ENCODE data around the gene RHBG. TPM values are rescaled to one million over a fixed set of nuclear protein-coding genes. Genes with fewer than 3 reads are reported as not detected.

RHBG gene
- total and polyA plus RNA-seq, 2 of the 4 experiments (the other 2 are of a cell fraction) = not detected

DNA sequence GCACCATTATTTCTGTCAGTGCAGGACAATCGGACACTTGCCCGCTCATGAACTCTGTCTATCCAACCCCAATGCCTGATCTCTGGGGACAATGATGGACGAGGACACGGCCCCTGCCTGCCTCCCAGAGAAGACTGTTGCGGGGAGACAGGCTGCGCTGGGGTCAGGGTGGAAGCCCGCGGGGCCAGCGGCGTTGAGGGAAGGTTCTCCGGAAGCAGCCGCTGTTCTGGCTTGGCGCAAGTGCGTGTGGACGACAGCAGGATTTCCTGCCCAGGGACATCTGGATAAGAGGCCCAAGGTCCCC is 18.8 kb downstream of the RHBG start:
- H2BK15ac ChIP-seq (ENCODE audit: low read depth, low read length) = no peak overlapping the region
- intact Hi-C loops (cut with micrococcal nuclease) = no loop called here

More for the DNA sequence above, 18.8 kb downstream of the RHBG start:
- Histone ChIP-seq H2BK20ac (ENCODE audit: low read depth, low read length) (no peak overlapping the region), H3K14ac (replicated peaks; ENCODE audit: low read depth, low read length) (no peak overlapping the region), H4K8ac (ENCODE audit: low read depth in 2 of 2, low read length in 2 of 2) (no peak overlapping the region), H3K27me3 (ENCODE audit: control insufficient read depth, insufficient read depth, low read length) (peaks cover 68% of the 10 kb centered on the region), H3K79me1 (ENCODE audit: low read depth in 1 of 2, low read length in 2 of 2) (no peaks in the 10 kb centered on the region), H2BK5ac (ENCODE audit: low read depth, low read length, poor library complexity, severe bottlenecking) (no peak overlapping the region), H4K20me1 (ENCODE audit: insufficient read depth, low read length) (no peaks in the 10 kb centered on the region), H3K4me3 (ENCODE audit: insufficient read depth, low read depth, low read length) (no peak overlapping the region), H3K56ac (ENCODE audit: extremely low read depth, insufficient read depth, low read length) (no peak overlapping the region), H3K4me1 (ENCODE audit: control insufficient read depth, insufficient read depth, low read length) (no peaks in the 10 kb centered on the region), H3K18ac (ENCODE audit: low read depth, low read length) (no peak overlapping the region), H2AK5ac (ENCODE audit: low read depth, low read length) (no peak overlapping the region), H4K91ac (ENCODE audit: insufficient read depth, low read depth, low read length) (no peak overlapping the region), H2AK9ac (replicated peaks; ENCODE audit: low read depth, low read length, poor library complexity) (no peak overlapping the region), H2BK120ac (ENCODE audit: low read depth, low read length) (no peak overlapping the region), H3K4me2 (ENCODE audit: low read depth, low read length) (no peak overlapping the region), H3K4ac (ENCODE audit: low read depth, low read length) (no peak overlapping the region), H3K9ac (ENCODE audit: low read depth, low read length) (no peak overlapping the region), H3K36me3 (ENCODE audit: control insufficient read depth, insufficient read depth, low read length) (no peaks in the 10 kb centered on the region), H3K9me1 (ENCODE audit: insufficient read depth, low read length) (peaks cover 3% of the 10 kb centered on the region; the same call in 1 of the 2 replicates), H3K9me3 (ENCODE audit: control insufficient read depth, insufficient read depth, low read length) (no peaks in the 10 kb centered on the region), H2AFZ (replicated peaks; ENCODE audit: low read length, poor library complexity) (peak overlapping the region; percentile 67), H3K27ac (ENCODE audit: insufficient read depth, low read length) (no peak overlapping the region), H3K23ac (ENCODE audit: low read depth, low read length) (no peak overlapping the region), H4K5ac (ENCODE audit: low read depth, low read length) (no peak overlapping the region)
- ChIA-PET POLR2A (ENCODE audit: unreplicated experiment) (no interaction called here), CTCF (interaction anchor here (4.3 kb wide), 1 partner anchor 58 kb away, joined by 69 read pairs; no protein-coding TSS in a partner anchor)
- in situ Hi-C loops (cut with MboI; ENCODE audit: low sequenced_read_pairs) (loop anchor here (5.0 to 10.0 kb wide), 2 partner anchors 57 to 219 kb away; no protein-coding TSS in a partner anchor), dilution Hi-C loops (cut with HindIII; ENCODE audit: low sequenced_read_pairs, unreplicated experiment) (no loop called here)
- DNase-seq = no peak
- BruUV-seq (replicated peaks) = no TSS peak
- TF ChIP-seq RCOR1 (IDR thresholded peaks at IDR 0.05; ENCODE audit: insufficient replicate concordance, low read length) (no peak), SMC3 (IDR thresholded peaks at IDR 0.05; ENCODE audit: low read depth, low read length) (no peak), BHLHE40 (IDR thresholded peaks at IDR 0.05; ENCODE audit: low read depth, low read length) (no peak)
- no peak for ATAC-seq (ENCODE audit: low read depth)
- WGBS, 2 experiments (ENCODE audit: extremely low coverage in 2 of 2, insufficient read length in 1 of 2) = 15% methylated on average over 4 of the region's 15 CpGs; no CpG with 5 or more reads in 1 of the 2 experiments

All from IMR-90 (cell line).